HL-60/S4 (cell line): ENCODE results near the gene ZNF484.
"Not testable (repeated sequence)": the region's sequence is repeated elsewhere in the genome, so short reads cannot be mapped to it uniquely, and the experiment has no call there.

ENCODE experiments used
- in situ Hi-C: fragments of 300-500 bp; cut with MboI; formaldehyde crosslinking; loops from 2 replicates; pipeline ENCODE4 v1.14.3; 2022; ENCODE audit warnings: low sequenced_read_pairs

ZNF484 gene

GRCh38 chr9:92864152-92864551 is 13.7 kb downstream of the ZNF484 start:
- in situ Hi-C loops, result no loop called here

- in situ Hi-C loops, result no loop called here
Observed at GRCh38 chr9:92860867-92861266, 17.0 kb downstream of the ZNF484 start.

GRCh38 chr9:92857236-92857635 is 20.6 kb downstream of the ZNF484 start:
- in situ Hi-C loops, result no loop called here

GRCh38 chr9:92853716-92854115 is 24.1 kb downstream of the ZNF484 start:
- in situ Hi-C loops, result no loop called here

GRCh38 chr9:92850898-92851297 is 26.9 kb downstream of the ZNF484 start:
- in situ Hi-C loops, result no loop called here

- in situ Hi-C loops, result not testable (repeated sequence)
Observed at GRCh38 chr9:92848740-92849139, 29.1 kb downstream of the ZNF484 start.

GRCh38 chr9:92846662-92847145 is 31.1 kb downstream of the ZNF484 start:
- in situ Hi-C loops, result no loop called here

- in situ Hi-C loops, result not testable (repeated sequence)
Observed at GRCh38 chr9:92838411-92838810, 39.4 kb downstream of the ZNF484 start.

- in situ Hi-C loops, result no loop called here
Observed at GRCh38 chr9:92837191-92837590, 40.6 kb downstream of the ZNF484 start.

- in situ Hi-C loops, result no loop called here
Observed at GRCh38 chr9:92829420-92829819, 48.4 kb downstream of the ZNF484 start.

GRCh38 chr9:92825065-92825464 is 52.8 kb downstream of the ZNF484 start:
- in situ Hi-C loops, result not testable (repeated sequence)

- in situ Hi-C loops, result no loop called here
Observed at GRCh38 chr9:92820964-92821363, 56.9 kb downstream of the ZNF484 start.

- in situ Hi-C loops, result not testable (repeated sequence)
Observed at GRCh38 chr9:92819898-92820297, 57.9 kb downstream of the ZNF484 start.

GRCh38 chr9:92809629-92810326 is 68.1 kb downstream of the ZNF484 start:
- in situ Hi-C loops, result not testable (repeated sequence)

- in situ Hi-C loops, result no loop called here
Observed at GRCh38 chr9:92808726-92809451, 68.9 kb downstream of the ZNF484 start.

- in situ Hi-C loops, result no loop called here
Observed at GRCh38 chr9:92807757-92808725, 69.8 kb downstream of the ZNF484 start.

- in situ Hi-C loops, result no loop called here
Observed at GRCh38 chr9:92807031-92807756, 70.6 kb downstream of the ZNF484 start.

- in situ Hi-C loops, result no loop called here
Observed at GRCh38 chr9:92804727-92805126, 73.1 kb downstream of the ZNF484 start.

- in situ Hi-C loops, result loop anchor here (10.0 kb wide), 1 partner anchor 664 kb away; no protein-coding TSS in a partner anchor
Observed at GRCh38 chr9:92798358-92798757, 79.5 kb downstream of the ZNF484 start.

- in situ Hi-C loops, result loop anchor here (10.0 kb wide), 1 partner anchor 662 kb away; no protein-coding TSS in a partner anchor
Observed at GRCh38 chr9:92796337-92796804, 81.5 kb downstream of the ZNF484 start.
